ENCODE results near the gene TNS3. TPM values are rescaled to one million over a fixed set of nuclear protein-coding genes. Genes with fewer than 3 reads are reported as not detected.

Gene TNS3
- total and polyA plus RNA-seq, 2 of the 13 experiments (the other 11 are each of a cell fraction or from before 2014, with no cell fraction given) = 52.9 to 55.7 TPM

- Histone ChIP-seq H4K20me1 (ENCODE audit: insufficient read depth, low read length) (peaks cover 4% of the 10 kb centered on the region; the same call in 1 of the 2 replicates), H3K9ac (ENCODE audit: insufficient read depth, low read depth, low read length) (no peak overlapping the region), H3K27ac (ENCODE audit: extremely low read length, insufficient read depth, low read length) (no peak overlapping the region), H2AFZ (ENCODE audit: low read length) (no peak overlapping the region), H3K4me3 (replicated peaks in 1 of 3; ENCODE audit: insufficient read depth in 1 of 3, low read depth in 2 of 3, low read length in 3 of 3) (no peak overlapping the region), H3K79me2 (ENCODE audit: insufficient read depth, low read length) (no peaks in the 10 kb centered on the region), H3K36me3 (replicated peaks in 1 of 2; ENCODE audit: control insufficient read depth in 1 of 2, insufficient read depth in 2 of 2, low read length in 2 of 2) (peaks cover 31 to 77% of the 10 kb centered on the region in 2 experiments), H3K27me3 (ENCODE audit: control insufficient read depth in 1 of 2, insufficient read depth in 2 of 2, low read length in 2 of 2) (no peaks in the 10 kb centered on the region), H3K4me2 (ENCODE audit: low read depth, low read length) (no peak overlapping the region), H3K9me3 (ENCODE audit: low read length) (no peaks in the 10 kb centered on the region), H3K4me1 (ENCODE audit: insufficient read depth, low read length) (no peaks in the 10 kb centered on the region)
- CTCF ChIA-PET (ENCODE audit: low intra/inter-chr PET ratio, low total read pairs) = no interaction called here
- 100% methylated on average over 3 of the region's 5 CpGs for WGBS (ENCODE audit: low lambda C conversion rate)
- ATAC-seq (no peak), DNase-seq (ENCODE audit: low spot score) (no peak), FAIRE-seq (no peak)
- intact Hi-C loops (cut with micrococcal nuclease; ENCODE audit: unreplicated experiment) = no loop called here
- POLR2A ChIA-PET = no interaction called here
- no TSS peak for BruUV-seq (replicated peaks)
- in situ Hi-C loops (cut with HindIII; ENCODE audit: extremely low pct_ligation_motif_present, low pct_unique_long_range_greater_than_20kb) = no loop called here
- TF ChIP-seq ZBTB37 (CRISPR knock-in tag; IDR thresholded peaks at IDR 0.05) (no peak), ISL2 (CRISPR knock-in tag; IDR thresholded peaks at IDR 0.05) (no peak), ZNF468 (CRISPR knock-in tag; IDR thresholded peaks at IDR 0.05) (no peak), HOXA5 (CRISPR knock-in tag; IDR thresholded peaks at IDR 0.05) (no peak), ZKSCAN5 (CRISPR knock-in tag; IDR thresholded peaks at IDR 0.05) (no peak), MAFG (CRISPR knock-in tag; IDR thresholded peaks at IDR 0.05) (no peak), ZBTB34 (CRISPR knock-in tag; IDR thresholded peaks at IDR 0.05) (no peak), PATZ1 (CRISPR knock-in tag; IDR thresholded peaks at IDR 0.05) (no peak), ZNF562 (CRISPR knock-in tag; IDR thresholded peaks at IDR 0.05; ENCODE audit: borderline replicate concordance) (no peak), HBP1 (CRISPR knock-in tag; IDR thresholded peaks at IDR 0.05; ENCODE audit: low read depth) (no peak), ZBTB4 (CRISPR knock-in tag; IDR thresholded peaks at IDR 0.05; ENCODE audit: borderline replicate concordance) (no peak), GRHL1 (CRISPR knock-in tag; conservative IDR thresholded peaks at IDR 0.05) (no peak)
Measured at GRCh38 chr7:47320296-47320695, 261.6 kb downstream of the TNS3 start.

Measured in HepG2 (cell line).